NCI-H345 treated with DMSO at 0.1 percent for 48 hours (cell line): ENCODE data around the gene DMKN.

Experiments
- DNase-seq: peaks from one replicate; lab custom pipeline; 2025; ENCODE audit not compliant: unreplicated experiment; lab: John Stamatoyannopoulos, UW

Gene DMKN

DNA sequence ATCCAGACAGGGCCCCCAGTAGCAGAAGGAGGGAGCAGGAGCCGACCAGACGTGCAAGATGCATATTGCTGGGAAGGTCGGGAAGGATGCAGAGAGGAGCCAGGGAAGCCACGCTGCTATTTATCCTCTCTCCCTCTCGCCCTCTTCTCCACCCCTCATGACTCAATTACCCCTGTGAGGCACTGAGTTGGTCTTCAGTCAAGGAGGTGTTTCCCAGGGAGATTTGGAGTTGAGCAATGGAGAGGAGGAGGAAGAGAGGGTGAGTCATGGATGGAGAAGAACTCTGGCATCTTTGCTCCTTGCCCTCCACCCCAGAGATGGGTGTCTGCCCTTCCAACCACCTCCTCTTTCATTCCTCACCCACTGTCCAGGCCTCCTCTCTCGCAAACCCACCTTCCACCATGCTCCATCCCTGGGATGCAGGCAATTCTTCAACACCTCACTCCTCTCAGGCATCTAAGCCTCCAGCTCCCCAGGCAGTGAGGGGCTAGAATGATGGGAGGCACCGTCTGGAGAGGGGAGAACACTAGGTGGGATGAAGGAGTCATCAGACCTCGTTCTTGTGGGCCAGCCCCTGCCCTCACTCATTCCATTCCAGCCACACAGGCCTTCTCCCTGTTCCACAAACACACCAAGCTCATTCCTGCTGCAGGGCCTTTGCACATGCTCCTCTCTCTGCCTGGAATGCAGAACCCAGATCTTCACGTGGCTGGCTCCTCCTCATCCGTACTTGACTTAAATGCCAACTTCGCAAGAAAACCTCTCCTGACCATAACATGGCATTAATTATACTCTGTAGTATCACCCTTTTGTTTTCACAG lies 15.0 kb upstream of the DMKN start, which contains the start of gene SBSN:
Gene SBSN (minus strand): TSS at position 94 of the 821 bp plus-strand sequence. CDS start 30 bp downstream, at position 64.
- DNase-seq = no peak

GRCh38 chr19:35525873-35526272 lies 12.4 kb upstream of the DMKN start:
- DNase-seq = no peak

GRCh38 chr19:35524181-35524837 lies 10.9 kb upstream of the DMKN start:
- DNase-seq = no peak

DNA sequence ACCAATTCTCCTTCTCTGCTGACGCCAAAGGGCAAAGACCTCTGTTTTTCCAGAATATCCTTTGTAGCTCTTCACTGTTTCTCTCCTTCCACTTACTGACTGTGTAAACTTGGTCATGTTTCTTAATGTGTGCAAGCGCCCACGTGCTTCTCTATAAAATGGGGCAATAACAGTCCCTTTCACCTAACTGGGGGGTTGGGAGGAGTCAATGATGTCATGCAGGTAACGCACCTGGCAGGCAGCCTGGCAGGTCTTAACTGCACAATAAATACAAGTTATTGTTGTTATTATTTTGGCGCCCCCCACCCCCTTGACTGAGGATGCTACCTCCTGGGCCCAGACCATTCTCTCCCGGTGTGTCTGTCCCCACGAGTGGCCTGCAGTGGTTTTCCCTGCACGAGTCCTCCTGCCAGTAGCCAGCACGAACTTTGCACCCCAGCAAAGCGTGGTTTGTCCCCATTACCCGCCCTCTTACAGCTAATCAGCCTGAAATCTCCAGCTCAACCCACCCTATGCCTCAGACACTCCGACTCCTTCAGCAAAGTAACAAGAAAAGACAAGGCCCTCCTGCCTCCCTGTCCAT lies 9.4 kb upstream of the DMKN start:
- DNase-seq = no peak

DNA sequence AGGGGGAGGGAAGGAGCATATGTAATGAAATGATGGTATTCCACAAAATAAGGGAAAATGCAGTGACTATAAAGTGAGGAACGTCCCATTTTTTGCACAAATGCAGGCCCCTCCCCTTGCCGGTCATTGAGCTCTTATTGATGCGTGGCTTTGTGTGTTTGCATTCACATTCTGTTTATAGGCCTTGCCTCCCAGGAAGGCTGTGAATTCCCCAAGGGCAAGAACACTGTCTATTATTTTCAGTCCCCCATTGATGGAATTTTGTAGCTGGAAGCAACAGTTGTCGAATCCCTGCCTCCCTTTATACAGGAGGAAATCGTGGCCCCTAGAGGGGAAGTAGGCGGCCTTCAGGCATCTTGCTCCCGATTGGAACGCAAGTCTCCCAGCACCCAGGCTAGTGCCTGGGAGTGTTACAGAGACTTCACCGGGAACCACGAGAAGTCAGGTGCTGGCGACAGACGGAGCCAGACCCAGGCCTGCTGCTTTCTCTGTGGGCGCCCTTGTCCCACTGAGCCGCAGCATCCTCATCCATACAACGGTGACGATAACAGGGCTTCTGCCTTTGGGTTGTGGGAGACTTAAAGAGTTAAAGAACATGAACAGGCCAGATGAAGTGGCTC lies 7.8 kb upstream of the DMKN start:
- DNase-seq = peak; percentile 88

DNA sequence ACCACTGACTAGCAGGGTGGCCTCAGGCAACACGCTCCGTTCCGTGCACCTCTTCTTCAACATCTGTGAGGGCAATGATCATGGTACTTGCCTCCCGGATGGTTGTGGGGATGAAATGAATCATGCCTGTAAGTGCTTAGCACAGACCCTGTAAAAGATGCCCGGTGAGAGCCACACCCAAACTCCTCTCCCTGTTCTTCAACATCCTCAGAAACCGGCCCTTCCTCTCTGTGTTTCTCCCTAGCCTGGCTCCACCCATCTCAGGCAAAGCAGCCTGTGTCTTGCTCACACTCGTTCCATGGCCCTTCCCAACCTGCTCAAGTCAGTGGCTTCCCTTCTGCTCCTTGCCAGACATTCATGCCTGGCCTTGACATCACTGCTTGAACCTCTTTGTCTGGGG lies 5.8 kb upstream of the DMKN start:
- no peak for DNase-seq

DNA sequence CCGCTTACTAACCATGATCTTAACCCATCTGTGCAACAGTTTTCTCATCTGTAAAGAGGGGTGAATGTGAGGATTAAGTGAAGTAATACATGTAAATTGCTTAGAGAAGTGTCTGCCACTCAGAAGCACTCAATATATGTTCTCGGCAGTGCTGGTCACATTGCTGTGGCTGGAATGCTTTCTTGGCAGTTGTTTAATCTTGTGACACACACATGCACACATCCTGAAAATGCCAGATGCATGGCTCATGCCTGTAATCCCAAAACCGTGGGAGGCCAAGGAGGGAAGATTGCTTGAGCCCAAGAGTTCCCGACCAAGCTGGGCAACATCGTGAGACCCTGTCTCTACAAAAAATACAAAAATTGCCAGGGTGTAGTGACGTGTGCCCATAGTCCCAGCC lies 4.9 kb upstream of the DMKN start:
- no peak for DNase-seq

GRCh38 chr19:35517342-35517741 lies 3.9 kb upstream of the DMKN start:
- no peak for DNase-seq

- DNase-seq = no peak
These were observed 2.9 kb upstream of the DMKN start for GRCh38 chr19:35516310-35516709.

DNA sequence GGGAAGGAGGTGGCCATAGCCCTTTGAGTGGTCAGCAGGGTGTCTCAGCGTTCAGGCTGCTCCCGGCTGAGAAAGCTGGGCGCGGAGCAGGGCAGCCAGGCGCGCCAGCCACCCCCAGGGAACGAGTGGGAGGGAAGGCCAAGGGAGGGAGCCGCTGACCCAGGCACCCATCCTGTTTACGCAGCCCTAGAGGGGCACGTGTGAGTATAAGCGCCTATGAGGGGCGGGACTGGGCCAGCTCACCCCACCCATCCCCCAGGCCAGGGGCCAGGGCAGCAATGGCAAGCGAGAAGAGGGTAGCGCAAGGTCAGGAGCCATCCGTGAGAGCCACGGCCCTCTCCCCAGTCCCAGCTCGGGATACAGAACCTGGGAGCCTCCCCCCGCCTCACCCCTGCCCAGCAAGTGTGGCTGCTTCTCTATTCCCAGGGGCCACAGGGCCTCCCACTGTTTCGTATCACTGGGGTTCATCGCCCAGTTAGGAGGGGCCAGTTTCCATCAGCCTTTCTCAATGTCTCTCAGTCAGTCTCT lies 897 bp upstream of the DMKN start:
- no peak for DNase-seq

- no peak for DNase-seq
These were observed 420 bp downstream of the DMKN start for GRCh38 chr19:35512831-35513627.

DNA sequence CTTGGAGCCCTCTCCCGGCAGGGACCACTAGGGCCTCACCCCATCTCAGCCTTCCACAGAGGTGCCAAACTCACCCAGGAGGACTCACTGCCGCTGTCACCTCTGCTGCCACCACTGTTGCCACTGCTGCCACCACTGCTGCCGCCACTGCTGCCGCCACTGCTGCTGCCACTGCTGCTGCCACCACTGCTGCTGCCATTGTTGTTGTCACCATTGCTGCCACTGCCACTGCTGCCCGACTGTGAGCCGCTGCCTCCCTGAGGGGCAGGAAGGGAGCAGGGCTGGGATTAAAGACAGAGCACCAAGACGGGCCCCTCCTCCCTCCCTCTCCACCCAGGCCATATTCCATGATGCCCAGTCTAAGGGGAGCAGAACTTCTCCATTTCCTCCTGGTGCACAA lies 2.1 kb downstream of the DMKN start:
- DNase-seq = no peak

DNA sequence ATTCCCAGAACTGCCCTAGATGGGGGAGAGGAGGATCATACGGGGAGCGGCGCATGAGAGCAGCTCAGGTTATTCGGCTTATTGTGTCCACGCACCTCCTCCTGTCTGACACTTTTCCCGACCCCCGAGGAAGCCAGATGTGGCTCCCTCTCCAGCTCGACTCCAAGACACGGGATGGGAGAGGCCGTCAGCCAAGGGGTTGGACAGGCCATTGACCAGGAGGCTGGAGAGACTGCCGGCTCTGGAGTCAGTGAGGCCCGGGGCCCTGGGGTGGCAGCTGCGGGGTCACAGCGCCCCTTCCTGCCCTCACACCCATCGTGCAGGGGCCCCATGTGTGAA lies 2.9 kb downstream of the DMKN start:
- no peak for DNase-seq

DNA sequence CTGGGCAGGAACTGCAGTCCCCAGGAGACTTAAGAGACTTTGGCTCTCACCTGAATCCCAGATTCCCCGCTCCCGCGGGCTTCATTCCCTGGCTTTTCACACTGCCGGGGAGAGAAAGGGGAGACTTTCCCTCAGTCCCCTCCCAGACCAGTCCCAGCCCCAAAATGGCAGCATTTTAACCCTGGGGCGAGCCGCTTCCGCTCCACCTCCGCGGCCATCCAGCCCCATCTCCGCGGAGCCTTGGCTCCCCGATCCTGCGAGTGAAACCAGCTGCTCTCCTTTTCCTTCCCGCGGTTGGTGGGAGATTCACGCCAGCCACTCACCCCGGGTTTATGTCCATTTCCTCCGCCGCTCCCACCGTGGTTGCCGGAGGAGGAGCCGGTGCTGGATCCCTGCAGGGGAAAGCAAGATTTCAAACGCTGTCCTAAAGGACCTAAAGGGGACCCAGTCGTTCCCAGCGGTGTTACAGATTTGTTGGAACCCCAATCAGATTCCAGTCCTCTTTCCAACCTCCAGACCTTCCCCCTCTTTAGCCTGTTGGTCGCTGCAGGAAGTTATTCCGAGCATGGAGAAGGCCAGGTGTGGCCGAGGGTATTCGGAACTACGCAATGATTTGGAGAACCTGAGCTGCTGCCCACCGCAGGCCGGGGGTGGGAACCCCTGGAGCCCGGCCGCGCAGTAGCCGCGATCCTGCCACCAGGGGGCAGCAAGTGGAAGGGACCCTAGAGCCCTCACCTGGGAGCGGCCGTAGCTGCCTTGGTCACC lies 3.4 kb downstream of the DMKN start:
- peak; percentile 79 for DNase-seq

GRCh38 chr19:35509018-35509652 lies 4.3 kb downstream of the DMKN start:
- DNase-seq = no peak

DNA sequence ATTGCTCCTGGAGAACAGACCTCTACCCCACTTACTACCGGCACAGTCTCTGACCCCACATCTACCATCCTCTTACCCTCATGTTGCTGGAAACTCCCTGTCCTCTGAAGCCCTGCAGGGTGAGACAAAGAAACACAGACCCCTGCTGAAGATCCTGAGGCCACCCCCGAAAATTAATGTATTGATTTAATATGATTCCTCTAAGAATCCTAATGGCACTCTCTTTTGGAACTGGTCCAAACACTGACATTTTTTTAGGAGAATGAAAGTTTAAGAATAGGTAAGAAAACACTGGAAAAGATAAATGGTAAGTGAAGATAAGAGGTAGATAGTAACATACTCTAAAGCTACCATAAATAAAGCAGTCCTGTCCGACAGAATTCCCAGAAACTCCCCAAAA lies 5.3 kb downstream of the DMKN start:
- no peak for DNase-seq

DNA sequence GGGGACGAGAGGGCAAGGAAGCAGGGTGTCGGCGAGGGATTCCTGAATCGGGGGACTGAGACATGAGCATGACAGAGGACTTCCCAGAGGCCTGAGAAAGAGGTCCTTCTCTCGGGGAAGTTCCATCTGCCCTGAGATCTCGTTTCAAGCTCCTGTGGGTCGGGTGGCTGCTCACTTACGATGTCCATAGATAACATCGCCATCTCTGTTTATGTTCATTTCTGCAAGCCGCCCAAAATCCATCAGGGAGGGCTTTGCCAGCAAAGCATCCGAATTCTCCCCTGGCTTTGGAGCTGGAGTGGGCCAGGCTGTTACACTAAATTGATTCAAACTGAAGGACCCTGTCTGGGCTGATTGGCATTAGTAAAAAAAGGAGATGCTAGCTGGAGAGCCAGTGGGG lies 5.9 kb downstream of the DMKN start:
- DNase-seq = no peak

- DNase-seq = no peak
These were observed 7.4 kb downstream of the DMKN start for GRCh38 chr19:35506011-35506410.

GRCh38 chr19:35502751-35503150 lies 10.7 kb downstream of the DMKN start:
- no peak for DNase-seq

- DNase-seq = no peak
These were observed 11.8 kb downstream of the DMKN start for GRCh38 chr19:35501684-35502083.
